Hepatocyte (in vitro differentiated cells): Measurements from ENCODE around the gene RCVRN. TPM values are rescaled to one million over a fixed set of nuclear protein-coding genes. Genes with fewer than 3 reads are reported as not detected.

Source experiments
- DNase-seq: peaks from one replicate; pipeline ENCODE4 v3.0.0-alpha.2; 2016; ENCODE audit warnings: low spot score
- H2AFZ ChIP-seq: fragments of 200-600 bp; sonication (generic); 2 replicates; pipeline ENCODE4 v1.6.0; 2016; ENCODE audit warnings: antibody characterized with exemption, mild to moderate bottlenecking
- H3K27ac ChIP-seq: fragments of 200-600 bp; sonication (generic); 2 replicates; pipeline ENCODE4 v1.5.1; 2016; ENCODE audit warnings: mild to moderate bottlenecking
- H3K27me3 ChIP-seq: fragments of 200-600 bp; sonication (generic); 2 replicates; pipeline ENCODE4 v1.6.1; 2016
- H3K36me3 ChIP-seq: fragments of 200-600 bp; sonication (generic); replicated peaks from 2 replicates; pipeline ENCODE4 v1.5.1; 2016; ENCODE audit warnings: low read depth; ENCODE audit not compliant: insufficient read depth
- H3K4me1 ChIP-seq: fragments of 200-600 bp; sonication (generic); 2 replicates; pipeline ENCODE4 v1.5.1; 2016; ENCODE audit warnings: mild to moderate bottlenecking, moderate library complexity; ENCODE audit not compliant: insufficient read depth
- H3K4me2 ChIP-seq: fragments of 200-600 bp; sonication (generic); 2 replicates; pipeline ENCODE4 v1.6.0; 2016
- H3K4me3 ChIP-seq: fragments of 200-600 bp; sonication (generic); 2 replicates; pipeline ENCODE4 v1.5.1; 2016; ENCODE audit warnings: mild to moderate bottlenecking
- H3K79me2 ChIP-seq: fragments of 200-600 bp; sonication (generic); 2 replicates; pipeline ENCODE4 v1.6.0; 2017; ENCODE audit warnings: mild to moderate bottlenecking
- H3K9me2 ChIP-seq: fragments of 200-600 bp; sonication (generic); replicated peaks from 2 replicates; pipeline ENCODE4 v1.6.0; 2017; ENCODE audit warnings: mild to moderate bottlenecking; ENCODE audit not compliant: insufficient read depth
- H3K9me3 ChIP-seq: fragments of 200-600 bp; sonication (generic); 2 replicates; pipeline ENCODE4 v1.5.1; 2016; ENCODE audit warnings: low read depth, mild to moderate bottlenecking
- H4K20me1 ChIP-seq: fragments of 200-600 bp; sonication (generic); 2 replicates; pipeline ENCODE4 v1.6.0; 2016; ENCODE audit warnings: mild to moderate bottlenecking; ENCODE audit not compliant: insufficient read depth, poor library complexity, severe bottlenecking
- CTCF ChIP-seq: fragments of 200-600 bp; sonication (generic); IDR thresholded peaks from 2 replicates; pipeline ENCODE4 v1.5.1; 2016; ENCODE audit warnings: antibody characterized with exemption, mild to moderate bottlenecking; ENCODE audit not compliant: poor library complexity
- EZH2 ChIP-seq: fragments of 200-600 bp; sonication (generic); IDR thresholded peaks from 2 replicates; pipeline ENCODE4 v1.6.1; 2016; ENCODE audit warnings: antibody characterized with exemption, mild to moderate bottlenecking, borderline replicate concordance
- EZH2phosphoT487 ChIP-seq: fragments of 200-600 bp; sonication (generic); IDR thresholded peaks from one replicate; pipeline ENCODE4 v1.6.1; 2018; ENCODE audit warnings: antibody characterized with exemption, mild to moderate bottlenecking, low read depth, moderate library complexity; ENCODE audit not compliant: unreplicated experiment, severe bottlenecking
- WGBS: methylation state at CpG from one replicate; pipeline ENCODE4 v1.1.6; 2016; ENCODE audit warnings: low lambda C conversion rate; ENCODE audit errors: missing lambda C conversion rate; 5-methylcytosine and 5-hydroxymethylcytosine counted together
- polyA plus RNA-seq: library from polyadenylated mRNA; unstranded; fragments of >200 nt; fragmentation: Nextera tagmentation; extraction: Ambion mirVana; gene quantifications from 2 replicates; pipeline ENCODE4 v1.2.1, GENCODE V29; 2016
- total RNA-seq: library from RNA; depleted of rRNA; stranded (reverse); fragments of >200 nt; gene quantifications from 2 replicates; pipeline ENCODE4 v1.2.3, GENCODE V29; 2014

Gene RCVRN
- total and polyA plus RNA-seq, 2 experiments from 2014 or later = 0.07 to 0.50 TPM

- 86% methylated on average over 5 of the region's 5 CpGs for WGBS
- no peaks in the 10 kb centered on the region for H4K20me1 ChIP-seq
- no peaks in the 10 kb centered on the region for H3K27me3 ChIP-seq
- no peak overlapping the region for H2AFZ ChIP-seq
- peaks cover 8% of the 10 kb centered on the region for H3K9me3 ChIP-seq
- no peaks in the 10 kb centered on the region for H3K9me2 ChIP-seq
- TF ChIP-seq EZH2 = no peak
- no peak for TF ChIP-seq CTCF
- no peak for TF ChIP-seq EZH2phosphoT487
- DNase-seq = no peak
- no peaks in the 10 kb centered on the region for H3K4me1 ChIP-seq
- H3K36me3 ChIP-seq = no peaks in the 10 kb centered on the region
- no peaks in the 10 kb centered on the region for H3K79me2 ChIP-seq
- no peak overlapping the region for H3K4me2 ChIP-seq
- no peak overlapping the region for H3K27ac ChIP-seq
- no peak overlapping the region for H3K4me3 ChIP-seq
These were observed 18.7 kb downstream of the RCVRN start for GRCh38 chr17:9886141-9886930.

- H3K27me3 ChIP-seq = no peaks in the 10 kb centered on the region
- H4K20me1 ChIP-seq = no peaks in the 10 kb centered on the region
- H3K9me2 ChIP-seq = no peaks in the 10 kb centered on the region
- H2AFZ ChIP-seq = no peak overlapping the region
- peaks cover 8% of the 10 kb centered on the region for H3K9me3 ChIP-seq
- no peak for TF ChIP-seq EZH2
- no peak for TF ChIP-seq CTCF
- TF ChIP-seq EZH2phosphoT487 = no peak
- no peaks in the 10 kb centered on the region for H3K36me3 ChIP-seq
- no peak for DNase-seq
- H3K4me1 ChIP-seq = no peaks in the 10 kb centered on the region
- no peak overlapping the region for H3K27ac ChIP-seq
- H3K79me2 ChIP-seq = no peaks in the 10 kb centered on the region
- H3K4me2 ChIP-seq = no peak overlapping the region
- no peak overlapping the region for H3K4me3 ChIP-seq
These were observed 21.6 kb downstream of the RCVRN start for GRCh38 chr17:9883451-9883850.

- H3K27me3 ChIP-seq = no peaks in the 10 kb centered on the region
- H3K79me2 ChIP-seq = no peaks in the 10 kb centered on the region
- no peak overlapping the region for H2AFZ ChIP-seq
- peaks cover 2% of the 10 kb centered on the region for H3K4me1 ChIP-seq
- no peak overlapping the region for H3K27ac ChIP-seq
- H3K36me3 ChIP-seq = no peaks in the 10 kb centered on the region
- H3K9me2 ChIP-seq = no peaks in the 10 kb centered on the region
- no peaks in the 10 kb centered on the region for H4K20me1 ChIP-seq
- H3K4me2 ChIP-seq = no peak overlapping the region
- 91% methylated on average over 3 of the region's 3 CpGs for WGBS
- H3K9me3 ChIP-seq = peaks cover 8% of the 10 kb centered on the region
- H3K4me3 ChIP-seq = no peak overlapping the region
- TF ChIP-seq EZH2 = no peak
- no peak for TF ChIP-seq EZH2phosphoT487
- no peak for TF ChIP-seq CTCF
- no peak for DNase-seq
These were observed 24.5 kb downstream of the RCVRN start for GRCh38 chr17:9880582-9880999.
